AG09319 (cell line): ENCODE measurements around the gene TAB2.

Source experiments
- DNase-seq: peaks from one replicate; pipeline ENCODE4 v3.0.0-alpha.2; 2010; ENCODE audit warnings: low read depth; ENCODE audit errors: extremely low read depth
- TF ChIP-seq, protein P1 (sequence below): IDR thresholded peaks from 2 replicates; pipeline ENCODE4 v1.5.1; 2011; ENCODE audit warnings: low read depth, mild to moderate bottlenecking, inconsistent platforms, low read length, moderate library complexity

Gene TAB2

DNA sequence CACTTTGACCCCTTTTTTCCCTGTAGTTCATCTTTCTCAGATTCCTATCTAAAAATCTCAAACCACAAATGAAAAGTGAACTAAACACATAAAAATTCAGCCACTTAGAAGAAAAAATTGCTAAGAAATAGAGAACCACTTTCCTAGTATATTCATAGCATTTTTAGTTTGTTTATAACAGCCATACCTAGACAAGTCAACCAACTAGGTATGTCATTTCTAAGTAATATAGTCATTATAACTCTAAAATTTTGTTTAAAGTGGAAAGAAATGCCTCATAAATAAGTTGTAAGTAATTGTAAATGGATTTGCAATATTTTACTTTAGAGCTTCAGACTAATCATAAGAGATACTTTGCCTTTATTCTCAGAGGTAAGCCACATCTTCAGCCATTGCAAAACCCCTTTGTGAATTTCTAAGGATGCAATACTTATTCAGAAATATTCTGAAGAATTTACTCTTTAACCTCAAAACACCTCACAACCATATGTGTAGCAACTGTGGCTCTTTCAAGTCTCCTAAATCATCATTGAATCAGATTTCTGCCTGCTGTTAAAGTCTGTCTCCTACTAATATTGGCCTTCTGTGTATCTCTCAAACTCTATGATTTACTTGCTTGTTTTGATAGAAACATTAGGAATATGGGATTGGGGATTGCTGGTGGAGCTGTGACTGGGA is 75.6 kb downstream of the TAB2 start:
- no peak for DNase-seq
- TF ChIP-seq, protein P1, sequence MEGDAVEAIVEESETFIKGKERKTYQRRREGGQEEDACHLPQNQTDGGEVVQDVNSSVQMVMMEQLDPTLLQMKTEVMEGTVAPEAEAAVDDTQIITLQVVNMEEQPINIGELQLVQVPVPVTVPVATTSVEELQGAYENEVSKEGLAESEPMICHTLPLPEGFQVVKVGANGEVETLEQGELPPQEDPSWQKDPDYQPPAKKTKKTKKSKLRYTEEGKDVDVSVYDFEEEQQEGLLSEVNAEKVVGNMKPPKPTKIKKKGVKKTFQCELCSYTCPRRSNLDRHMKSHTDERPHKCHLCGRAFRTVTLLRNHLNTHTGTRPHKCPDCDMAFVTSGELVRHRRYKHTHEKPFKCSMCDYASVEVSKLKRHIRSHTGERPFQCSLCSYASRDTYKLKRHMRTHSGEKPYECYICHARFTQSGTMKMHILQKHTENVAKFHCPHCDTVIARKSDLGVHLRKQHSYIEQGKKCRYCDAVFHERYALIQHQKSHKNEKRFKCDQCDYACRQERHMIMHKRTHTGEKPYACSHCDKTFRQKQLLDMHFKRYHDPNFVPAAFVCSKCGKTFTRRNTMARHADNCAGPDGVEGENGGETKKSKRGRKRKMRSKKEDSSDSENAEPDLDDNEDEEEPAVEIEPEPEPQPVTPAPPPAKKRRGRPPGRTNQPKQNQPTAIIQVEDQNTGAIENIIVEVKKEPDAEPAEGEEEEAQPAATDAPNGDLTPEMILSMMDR: no peak

DNA sequence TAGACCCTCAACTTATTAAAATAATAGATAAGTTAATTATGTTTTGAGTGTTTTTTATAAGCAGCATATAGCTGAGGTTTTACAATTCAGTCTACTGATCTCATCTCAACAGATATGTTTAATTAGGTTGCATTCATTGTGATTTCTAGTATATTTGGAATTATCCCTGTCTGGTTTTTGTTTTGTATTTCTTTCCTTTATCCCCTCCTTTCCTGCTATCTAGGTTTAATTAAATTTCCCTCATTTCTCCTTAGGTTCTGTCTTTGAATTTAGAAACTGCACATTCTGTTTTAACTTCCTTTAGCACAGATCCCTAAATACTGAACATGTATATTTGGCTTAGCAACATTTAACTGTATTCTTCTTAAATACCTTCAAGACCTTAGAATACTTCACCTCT is 77.7 kb downstream of the TAB2 start:
- TF ChIP-seq, protein P1: no peak
- DNase-seq: no peak

DNA sequence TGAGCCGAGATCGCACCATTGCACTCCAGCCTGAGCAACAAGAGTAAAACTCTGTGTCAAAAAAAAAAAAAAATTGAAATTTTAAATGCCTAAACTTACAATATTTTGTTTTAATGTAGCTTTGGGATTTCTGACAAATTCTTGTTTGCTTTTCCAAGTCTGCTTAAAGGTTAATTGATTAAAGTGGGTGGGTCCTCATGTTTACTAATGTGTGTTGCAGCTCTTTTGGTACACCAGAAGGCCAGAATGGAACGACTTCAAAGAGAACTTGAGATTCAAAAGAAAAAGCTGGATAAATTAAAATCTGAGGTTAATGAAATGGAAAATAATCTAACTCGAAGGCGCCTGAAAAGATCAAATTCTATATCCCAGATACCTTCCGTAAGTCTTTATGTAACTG is 79.9 kb downstream of the TAB2 start:
- TF ChIP-seq, protein P1: no peak
- no peak for DNase-seq

DNA sequence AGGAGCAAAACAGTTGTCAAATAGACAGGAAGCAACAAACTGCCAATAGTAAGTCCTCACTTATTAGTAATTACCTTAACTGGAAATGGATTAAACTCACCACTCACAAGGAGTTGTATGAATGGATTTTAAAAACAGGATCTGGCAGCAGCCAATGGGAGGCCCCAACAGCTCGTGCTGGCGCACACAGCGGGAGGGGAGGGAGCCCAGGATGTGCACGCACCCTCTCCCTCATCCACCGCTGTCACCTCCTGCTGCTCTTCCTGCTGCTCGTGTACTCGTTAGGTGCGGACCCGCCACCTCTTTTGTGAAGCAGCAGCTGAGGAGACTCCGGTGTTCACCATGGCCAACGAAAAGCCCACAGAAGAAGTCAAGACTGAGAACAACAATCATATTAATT is 82.5 kb downstream of the TAB2 start, which contains the start of gene SUMO4:
Gene SUMO4, plus strand, starts transcription at position 213 of the 400 bp plus-strand sequence. Its CDS starts 130 bp downstream, at position 343.
- TF ChIP-seq, protein P1: no peak
- no peak for DNase-seq

DNA sequence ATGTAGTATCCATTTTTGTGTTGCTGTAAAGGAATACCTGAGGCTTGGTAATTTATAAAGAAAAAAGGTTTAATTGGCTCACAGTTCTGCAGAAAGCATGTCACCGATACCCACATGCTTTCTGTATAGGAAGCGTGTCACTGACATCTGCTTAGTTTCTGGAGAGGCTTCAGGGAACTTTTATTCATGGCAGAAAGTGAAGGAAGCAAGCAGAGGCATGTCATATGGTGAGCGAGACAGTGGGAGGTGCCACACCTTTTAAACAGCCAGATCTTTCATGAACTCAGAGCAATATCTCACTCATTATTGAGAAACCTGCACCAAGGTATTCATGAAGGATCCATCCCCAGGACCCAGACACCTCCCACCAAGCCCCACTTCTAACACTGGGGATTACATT is 86.0 kb downstream of the TAB2 start:
- no peak for DNase-seq
- TF ChIP-seq, protein P1: no peak

DNA sequence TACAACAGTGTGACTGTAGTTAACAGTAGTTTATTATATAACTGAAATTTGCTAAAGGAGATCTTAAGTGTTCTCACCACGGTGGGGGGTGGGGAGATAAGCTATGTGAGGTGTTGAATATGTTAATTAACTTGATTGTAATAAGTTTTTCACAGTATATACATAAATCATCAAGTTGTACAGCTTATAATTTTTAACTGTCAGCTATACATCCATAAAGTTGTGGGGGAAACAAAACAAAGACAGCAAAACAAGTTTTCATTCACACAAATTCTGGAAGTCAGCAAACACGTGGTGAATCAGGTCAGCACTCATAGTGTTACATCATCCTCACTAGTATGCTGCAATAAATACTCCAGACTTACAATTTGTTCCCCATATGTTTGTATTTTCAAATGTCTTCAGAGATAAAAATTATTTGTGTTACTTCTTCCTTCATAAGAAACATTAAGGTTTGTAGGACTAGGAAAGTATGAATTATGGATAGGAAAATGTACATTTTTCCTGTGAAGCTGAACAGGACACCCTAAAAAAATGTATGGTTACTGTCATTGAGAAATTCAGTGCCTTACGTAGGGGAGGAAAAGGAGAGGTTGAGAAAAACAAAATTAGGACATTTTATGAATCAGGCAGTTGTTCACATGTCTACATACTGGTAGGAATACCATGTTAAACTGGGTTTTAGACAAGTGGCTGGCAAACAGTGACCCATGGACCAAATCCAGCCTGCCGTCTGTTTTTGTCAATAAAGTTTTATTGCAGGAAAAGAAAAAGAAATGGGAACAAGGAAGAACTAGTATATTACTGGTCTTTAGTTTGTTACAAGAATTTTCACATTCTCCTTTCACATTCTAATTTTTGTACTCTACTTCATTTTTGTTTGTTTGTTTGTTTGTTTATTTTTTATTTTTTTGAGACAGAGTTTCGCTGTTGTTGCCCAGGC is 88.6 kb downstream of the TAB2 start:
- no peak for DNase-seq
- TF ChIP-seq, protein P1: no peak

DNA sequence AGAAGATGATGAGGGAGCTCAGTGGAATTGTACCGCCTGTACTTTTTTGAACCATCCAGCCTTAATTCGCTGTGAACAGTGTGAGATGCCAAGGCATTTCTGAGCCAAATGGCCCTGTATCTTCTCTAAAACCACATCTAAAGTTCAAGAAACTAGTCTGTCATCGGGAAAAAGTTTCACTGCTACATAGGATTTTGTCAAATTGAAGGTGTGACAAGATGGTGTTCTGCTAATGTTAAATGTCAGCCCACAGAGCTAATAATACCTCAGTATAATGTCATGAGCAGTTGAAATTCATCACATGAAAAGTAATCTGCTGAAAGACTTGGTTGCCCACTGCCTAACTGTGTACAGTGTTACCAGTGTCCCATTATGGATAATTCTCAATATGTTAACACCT is 92.1 kb downstream of the TAB2 start:
- TF ChIP-seq, protein P1: no peak
- no peak for DNase-seq
